ENCODE measurements around the gene ZBTB1. TPM values are rescaled to one million over a fixed set of nuclear protein-coding genes. Genes with fewer than 3 reads are reported as not detected.

The ZBTB1 gene
- total and polyA plus RNA-seq, 10 of the 15 experiments (the other 5 are each of a cell fraction or from before 2014, with no cell fraction given): 12.3 to 127 (median 40.0) TPM

- TF ChIP-seq SIN3A (IDR thresholded peaks at IDR 0.05; ENCODE audit: low read depth, low read length): no peak; the same call in 1 of the 2 replicates
- 0 out of 2 replicates have a peak, but pooled peaks have one; percentile 20 for TF ChIP-seq HCFC1 (IDR thresholded peaks at IDR 0.05; ENCODE audit: low read length)
- no peak for TF ChIP-seq NFYA (IDR thresholded peaks at IDR 0.05; ENCODE audit: borderline replicate concordance, low read depth, low read length)
- peak; percentile 84 for TF ChIP-seq CHD2 (IDR thresholded peaks at IDR 0.05; ENCODE audit: borderline replicate concordance, low read depth, low read length)
- 0 out of 2 replicates have a peak, but pooled peaks have one; percentile 6 for TF ChIP-seq BACH1 (IDR thresholded peaks at IDR 0.05; ENCODE audit: borderline replicate concordance)
- peak; percentile 88 for TF ChIP-seq MLLT1 (IDR thresholded peaks at IDR 0.05)
- TF ChIP-seq ZNF24 (IDR thresholded peaks at IDR 0.05): no peak
- TF ChIP-seq BHLHE40 (IDR thresholded peaks at IDR 0.05; ENCODE audit: borderline replicate concordance in 1 of 2, low read depth in 2 of 2, low read length in 1 of 2): peak in 1 of 2 experiments; percentile 34; a peak in 1 of 4 replicates
- peak; percentile 22 for TF ChIP-seq GATAD2B (conservative IDR thresholded peaks at IDR 0.05; ENCODE audit: low read depth)
- TF ChIP-seq, protein P1, sequence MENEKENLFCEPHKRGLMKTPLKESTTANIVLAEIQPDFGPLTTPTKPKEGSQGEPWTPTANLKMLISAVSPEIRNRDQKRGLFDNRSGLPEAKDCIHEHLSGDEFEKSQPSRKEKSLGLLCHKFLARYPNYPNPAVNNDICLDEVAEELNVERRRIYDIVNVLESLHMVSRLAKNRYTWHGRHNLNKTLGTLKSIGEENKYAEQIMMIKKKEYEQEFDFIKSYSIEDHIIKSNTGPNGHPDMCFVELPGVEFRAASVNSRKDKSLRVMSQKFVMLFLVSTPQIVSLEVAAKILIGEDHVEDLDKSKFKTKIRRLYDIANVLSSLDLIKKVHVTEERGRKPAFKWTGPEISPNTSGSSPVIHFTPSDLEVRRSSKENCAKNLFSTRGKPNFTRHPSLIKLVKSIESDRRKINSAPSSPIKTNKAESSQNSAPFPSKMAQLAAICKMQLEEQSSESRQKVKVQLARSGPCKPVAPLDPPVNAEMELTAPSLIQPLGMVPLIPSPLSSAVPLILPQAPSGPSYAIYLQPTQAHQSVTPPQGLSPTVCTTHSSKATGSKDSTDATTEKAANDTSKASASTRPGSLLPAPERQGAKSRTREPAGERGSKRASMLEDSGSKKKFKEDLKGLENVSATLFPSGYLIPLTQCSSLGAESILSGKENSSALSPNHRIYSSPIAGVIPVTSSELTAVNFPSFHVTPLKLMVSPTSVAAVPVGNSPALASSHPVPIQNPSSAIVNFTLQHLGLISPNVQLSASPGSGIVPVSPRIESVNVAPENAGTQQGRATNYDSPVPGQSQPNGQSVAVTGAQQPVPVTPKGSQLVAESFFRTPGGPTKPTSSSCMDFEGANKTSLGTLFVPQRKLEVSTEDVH (IDR thresholded peaks at IDR 0.05; ENCODE audit: low read depth, partially characterized antibody): peak; percentile 63
- TF ChIP-seq PBX3 (IDR thresholded peaks at IDR 0.05; ENCODE audit: insufficient replicate concordance, low read depth, low read length): peak; percentile 95
- TF ChIP-seq CBX3 (IDR thresholded peaks at IDR 0.05; ENCODE audit: borderline replicate concordance, low read depth): no peak
- no peak for TF ChIP-seq MYC (IDR thresholded peaks at IDR 0.05; ENCODE audit: insufficient read depth, insufficient read length, insufficient replicate concordance, low read length, severe bottlenecking)
- no peak for TF ChIP-seq RELA (IDR thresholded peaks at IDR 0.05; ENCODE audit: borderline replicate concordance, partially characterized antibody)
- peak; percentile 83 for TF ChIP-seq DPF2 (IDR thresholded peaks at IDR 0.05)
- peak; percentile 8 for TF ChIP-seq POLR2AphosphoS5 (IDR thresholded peaks at IDR 0.05; ENCODE audit: low read length)
- peak; percentile 53 for TF ChIP-seq MXI1 (IDR thresholded peaks at IDR 0.05; ENCODE audit: low read depth, low read length)
- 0 out of 2 replicates have a peak, but pooled peaks have one; percentile 35 for TF ChIP-seq ZBED1 (IDR thresholded peaks at IDR 0.05; ENCODE audit: borderline replicate concordance)
- peak; percentile 38; the same call in 1 of the 2 replicates for TF ChIP-seq ZNF592 (IDR thresholded peaks at IDR 0.05)
Observed at GRCh38 chr14:64504897-64505794, 576 bp downstream of the ZBTB1 start (continued).

Data from GM12878 (cell line).